PC-9 (cell line): Measurements from ENCODE around the gene CXorf65. TPM values are rescaled to one million over a fixed set of nuclear protein-coding genes. Genes with fewer than 3 reads are reported as not detected.

Source experiments
- BruUV-seq: library from RNA; stranded (reverse); fragments of 400-500 nt; replicated peaks from 2 replicates; lab custom pipeline; 2021; lab: Mats Ljungman, UMichigan
- CTCF ChIA-PET: fragments of 300-600 bp; sonication (Branson Sonifier 250); formaldehyde crosslinking; loops from one replicate; lab custom pipeline; 2022; ENCODE audit warnings: antibody characterized with exemption; lab: Charles Lee
- POLR2A ChIA-PET: fragments of 300-600 bp; sonication (Branson Sonifier 250); formaldehyde crosslinking; loops from one replicate; lab custom pipeline; 2022; ENCODE audit warnings: antibody characterized with exemption; ENCODE audit not compliant: unreplicated experiment; lab: Charles Lee
- DNase-seq, 2 experiments: peaks; one replicate each; pipeline versions ENCODE4 v3.0.0 to v3.0.0-alpha.2; 2015 to 2022; ENCODE audit warnings: mixed read lengths in 1 of 2
- H2AFZ ChIP-seq: fragments of 200-600 bp; sonication (generic); 2 replicates; pipeline ENCODE4 v1.8.1; 2017; ENCODE audit warnings: antibody characterized with exemption
- H3F3A ChIP-seq: fragments of 200-600 bp; sonication (generic); 2 replicates; pipeline ENCODE4 v1.8.1; 2017; ENCODE audit warnings: antibody characterized with exemption, mild to moderate bottlenecking, low read depth; ENCODE audit not compliant: insufficient read depth
- H3K27ac ChIP-seq: fragments of 200-600 bp; sonication (generic); 2 replicates; pipeline ENCODE4 v1.6.1; 2016; ENCODE audit warnings: mixed run types
- H3K27me3 ChIP-seq: fragments of 200-600 bp; sonication (generic); 2 replicates; pipeline ENCODE4 v1.6.1; 2016; ENCODE audit warnings: low read depth, mixed run types; ENCODE audit not compliant: insufficient read depth
- H3K36me3 ChIP-seq: fragments of 200-600 bp; sonication (generic); 2 replicates; pipeline ENCODE4 v1.6.1; 2016; ENCODE audit warnings: low read depth, mixed run types
- H3K4me1 ChIP-seq: fragments of 200-600 bp; sonication (generic); replicated peaks from 2 replicates; pipeline ENCODE4 v1.6.1; 2016; ENCODE audit warnings: mixed run types; ENCODE audit not compliant: insufficient read depth
- H3K4me2 ChIP-seq: fragments of 200-600 bp; sonication (generic); 2 replicates; pipeline ENCODE4 v1.6.1; 2017; ENCODE audit warnings: mixed run types
- H3K4me3 ChIP-seq: fragments of 200-600 bp; sonication (generic); 2 replicates; pipeline ENCODE4 v1.6.1; 2016; ENCODE audit warnings: mixed run types
- H3K79me2 ChIP-seq: fragments of 200-600 bp; sonication (generic); 2 replicates; pipeline ENCODE4 v1.6.1; 2017; ENCODE audit warnings: low read depth, mixed run types
- H3K9me2 ChIP-seq: fragments of 200-600 bp; sonication (generic); 2 replicates; pipeline ENCODE4 v1.8.1; 2017; ENCODE audit warnings: mild to moderate bottlenecking; ENCODE audit not compliant: insufficient read depth
- H3K9me3 ChIP-seq: fragments of 200-600 bp; sonication (generic); 2 replicates; pipeline ENCODE4 v1.8.1; 2016; ENCODE audit warnings: low read depth; ENCODE audit not compliant: insufficient read depth
- H4K20me1 ChIP-seq: fragments of 200-600 bp; sonication (generic); 2 replicates; pipeline ENCODE4 v1.8.1; 2017; ENCODE audit not compliant: insufficient read depth
- CTCF ChIP-seq: fragments of 200-600 bp; sonication (generic); conservative IDR thresholded peaks from 2 replicates; pipeline ENCODE4 v1.6.1; 2017; ENCODE audit warnings: mixed run types, antibody characterized with exemption, mild to moderate bottlenecking, moderate library complexity
- EZH2 ChIP-seq: fragments of 200-600 bp; sonication (generic); IDR thresholded peaks from 2 replicates; pipeline ENCODE4 v1.8.0; 2017; ENCODE audit warnings: antibody characterized with exemption, low read depth
- intact Hi-C: fragments of 100-400 bp; cut with micrococcal nuclease; formaldehyde crosslinking; loops from one replicate; pipeline ENCODE4 v1.10.0; 2022; ENCODE audit not compliant: unreplicated experiment
- total RNA-seq: library from RNA; stranded (reverse); gene quantifications from 2 replicates; pipeline ENCODE4 v1.2.3, GENCODE V29; 2021

CXorf65 gene
- total RNA-seq, 1 experiment from 2014 or later = not detected

GRCh38 chrX:71099736-71100135 is 6.8 kb downstream of the CXorf65 start:
- no peaks in the 10 kb centered on the region for H3F3A ChIP-seq
- no peaks in the 10 kb centered on the region for H3K27me3 ChIP-seq
- H3K79me2 ChIP-seq = no peaks in the 10 kb centered on the region
- ChIA-PET CTCF (no interaction called here), POLR2A (no interaction called here)
- intact Hi-C loops = no loop called here
- no peaks in the 10 kb centered on the region for H4K20me1 ChIP-seq
- no peak for DNase-seq
- no peaks in the 10 kb centered on the region for H3K9me3 ChIP-seq
- no peaks in the 10 kb centered on the region for H3K4me1 ChIP-seq
- H3K4me2 ChIP-seq = no peak overlapping the region
- no peaks in the 10 kb centered on the region for H3K36me3 ChIP-seq
- no peaks in the 10 kb centered on the region for H3K9me2 ChIP-seq
- H2AFZ ChIP-seq = no peak overlapping the region
- no peak overlapping the region for H3K4me3 ChIP-seq
- no peak overlapping the region for H3K27ac ChIP-seq
- no peak for TF ChIP-seq CTCF
- no TSS peak for BruUV-seq

- ChIA-PET POLR2A (no interaction called here), CTCF (no interaction called here)
- Histone ChIP-seq H2AFZ (no peak overlapping the region), H3K4me2 (no peak overlapping the region), H3K27me3 (no peaks in the 10 kb centered on the region), H3K4me3 (no peak overlapping the region), H3K9me2 (no peaks in the 10 kb centered on the region), H3K9me3 (no peaks in the 10 kb centered on the region), H3K79me2 (no peaks in the 10 kb centered on the region), H4K20me1 (no peaks in the 10 kb centered on the region), H3F3A (no peaks in the 10 kb centered on the region), H3K4me1 (no peaks in the 10 kb centered on the region), H3K27ac (no peak overlapping the region), H3K36me3 (no peaks in the 10 kb centered on the region)
- DNase-seq = no peak
- BruUV-seq = no TSS peak
- intact Hi-C loops = no loop called here
- no peak for TF ChIP-seq EZH2
These were observed 7.5 kb downstream of the CXorf65 start for GRCh38 chrX:71098951-71099506.

GRCh38 chrX:71098302-71098701 is 8.2 kb downstream of the CXorf65 start:
- no TSS peak for BruUV-seq
- POLR2A ChIA-PET = no interaction called here
- no peaks in the 10 kb centered on the region for H3K36me3 ChIP-seq
- no peak overlapping the region for H3K27ac ChIP-seq
- no peaks in the 10 kb centered on the region for H3K27me3 ChIP-seq
- H3K9me3 ChIP-seq = no peaks in the 10 kb centered on the region
- no peaks in the 10 kb centered on the region for H4K20me1 ChIP-seq
- no peaks in the 10 kb centered on the region for H3K9me2 ChIP-seq
- H3K4me2 ChIP-seq = no peak overlapping the region
- TF ChIP-seq EZH2 (no peak), CTCF (peak; percentile 59)
- no peak overlapping the region for H2AFZ ChIP-seq
- H3K79me2 ChIP-seq = no peaks in the 10 kb centered on the region
- peak in 1 of 2 experiments; percentile 8 for DNase-seq
- no peak overlapping the region for H3K4me3 ChIP-seq
- CTCF ChIA-PET = no interaction called here
- intact Hi-C loops = no loop called here
- H3K4me1 ChIP-seq = no peaks in the 10 kb centered on the region
- H3F3A ChIP-seq = no peaks in the 10 kb centered on the region

- Histone ChIP-seq H4K20me1 (no peaks in the 10 kb centered on the region), H3K27ac (no peak overlapping the region), H3K36me3 (no peaks in the 10 kb centered on the region), H3K27me3 (no peaks in the 10 kb centered on the region), H2AFZ (peak overlapping the region; percentile 90), H3F3A (no peaks in the 10 kb centered on the region), H3K4me2 (peak overlapping the region; percentile 95), H3K79me2 (no peaks in the 10 kb centered on the region), H3K4me1 (no peaks in the 10 kb centered on the region), H3K4me3 (peak overlapping the region; percentile 68), H3K9me3 (no peaks in the 10 kb centered on the region), H3K9me2 (no peaks in the 10 kb centered on the region)
- ChIA-PET POLR2A (no interaction called here), CTCF (no interaction called here)
- no peak for DNase-seq
- BruUV-seq = no TSS peak
- intact Hi-C loops = no loop called here
- TF ChIP-seq EZH2 (no peak), CTCF (no peak)
These were observed 9.8 kb downstream of the CXorf65 start for GRCh38 chrX:71096760-71097032.
